Amniotic epithelial cell (primary cell): ENCODE data around the gene SELENOV.

ENCODE experiments used
- DNase-seq: peaks from one replicate; pipeline ENCODE4 v3.0.0-alpha.2; 2010; ENCODE audit warnings: low read depth

SELENOV gene

GRCh38 chr19:39520541-39521484, 5.9 kb downstream of the SELENOV start:
- no peak for DNase-seq

GRCh38 chr19:39524495-39524894, 9.6 kb downstream of the SELENOV start:
- no peak for DNase-seq

- no peak for DNase-seq
These were observed 10.3 kb downstream of the SELENOV start for GRCh38 chr19:39525205-39525604.

- peak; percentile 5 for DNase-seq
These were observed 16.9 kb downstream of the SELENOV start for GRCh38 chr19:39531834-39532232.

- DNase-seq: peak; percentile 88
These were observed 17.5 kb downstream of the SELENOV start, which contains the start of gene EID2B for GRCh38 chr19:39532233-39533002. Gene EID2B (minus strand): TSS chr19:39532852. CDS start chr19:39532802, 50 bp downstream.

GRCh38 chr19:39533003-39533512, 18.1 kb downstream of the SELENOV start:
- DNase-seq: no peak

- no peak for DNase-seq
These were observed 18.9 kb downstream of the SELENOV start for GRCh38 chr19:39533791-39534190.

GRCh38 chr19:39539165-39539517, 24.2 kb downstream of the SELENOV start:
- DNase-seq: peak; percentile 40

- DNase-seq: peak; percentile 88
These were observed 24.8 kb downstream of the SELENOV start, which contains the start of gene EID2 for GRCh38 chr19:39539518-39540332. Gene EID2 (minus strand): TSS chr19:39540161. CDS start chr19:39540079, 82 bp downstream.

GRCh38 chr19:39540333-39540673, 25.4 kb downstream of the SELENOV start:
- no peak for DNase-seq

- DNase-seq: no peak
These were observed 27.3 kb downstream of the SELENOV start for GRCh38 chr19:39542206-39542605.

- no peak for DNase-seq
These were observed 28.5 kb downstream of the SELENOV start for GRCh38 chr19:39543477-39543857.

- peak; percentile 76 for DNase-seq
These were observed 29.4 kb downstream of the SELENOV start for GRCh38 chr19:39544226-39544903.

- DNase-seq: no peak
These were observed 30.0 kb downstream of the SELENOV start for GRCh38 chr19:39544911-39545310.

- DNase-seq: no peak
These were observed 31.7 kb downstream of the SELENOV start for GRCh38 chr19:39546599-39546998.

GRCh38 chr19:39550197-39550596, 35.3 kb downstream of the SELENOV start:
- DNase-seq: no peak

- no peak for DNase-seq
These were observed 38.2 kb downstream of the SELENOV start for GRCh38 chr19:39553082-39553652.

- no peak for DNase-seq
These were observed 39.9 kb downstream of the SELENOV start for GRCh38 chr19:39554701-39555311.

GRCh38 chr19:39555883-39556282, 40.9 kb downstream of the SELENOV start:
- DNase-seq: no peak

- DNase-seq: no peak
These were observed 43.1 kb downstream of the SELENOV start for GRCh38 chr19:39557811-39558623.
